Measurements from ENCODE around the gene RNASE4. TPM values are rescaled to one million over a fixed set of nuclear protein-coding genes. Genes with fewer than 3 reads are reported as not detected.

Gene RNASE4
- total RNA-seq, 1 experiment from 2014 or later, result not detected

DNA sequence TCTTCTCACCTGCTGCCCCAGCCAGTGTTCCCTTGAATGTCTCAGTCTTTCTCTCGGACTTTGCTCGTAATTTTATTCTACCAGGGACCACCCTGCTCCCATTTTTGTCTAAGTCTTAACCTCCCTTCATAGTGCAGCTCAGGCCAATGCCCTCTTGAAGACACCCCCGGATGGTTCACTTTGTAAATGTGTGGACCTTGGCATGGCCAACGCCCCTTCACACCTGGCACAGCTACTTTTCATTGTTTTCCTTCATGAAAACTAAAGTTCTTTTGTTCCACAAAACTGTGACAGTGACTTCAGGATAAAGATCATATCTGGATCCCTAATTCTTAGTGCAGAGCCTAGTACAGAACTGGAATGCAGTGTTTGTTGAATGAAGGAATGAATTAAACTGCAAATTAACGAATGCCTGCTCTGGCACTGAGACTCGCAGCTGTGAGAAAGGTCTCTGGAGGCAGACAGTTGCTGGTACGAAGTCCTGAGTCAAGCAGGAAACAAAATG, 3.5 kb upstream of the RNASE4 start:
- Mint-ChIP-seq H3K4me3 (no peak overlapping the region), H3K27me3 (ENCODE audit: low read depth) (peaks cover 3% of the 10 kb centered on the region)
- whole genome bisulfite sequencing (ENCODE audit: extremely low coverage, insufficient read length, low lambda C conversion rate), result no CpG with 5 or more reads among the region's 7 CpGs

More for the DNA sequence above, 3.5 kb upstream of the RNASE4 start:
- H3K9me3 ChIP-seq (ENCODE audit: control insufficient read depth, low read depth, low read length), result no peaks in the 10 kb centered on the region
- no peaks in the 10 kb centered on the region for H3K79me2 ChIP-seq (ENCODE audit: insufficient read depth, low read length)
- H3K14ac ChIP-seq (ENCODE audit: insufficient read depth, low read length), result no peak overlapping the region
- H3K27ac Mint-ChIP-seq, result no peak overlapping the region; a peak in 1 of 7 replicates
- H3K4me2 ChIP-seq (ENCODE audit: insufficient read depth, insufficient read length, low read length), result peak overlapping the region; percentile 97
- DNase-seq, result no peak
- no peak overlapping the region for H4K8ac ChIP-seq (replicated peaks; ENCODE audit: insufficient read length, low read depth, low read length)
- H3K18ac ChIP-seq (ENCODE audit: insufficient read length, low read depth, low read length), result no peak overlapping the region
- H2AFZ ChIP-seq (ENCODE audit: low read length), result no peak overlapping the region
- no peak overlapping the region for H3T11ph ChIP-seq (ENCODE audit: low read length)
- no peak overlapping the region for H2BK5ac ChIP-seq (ENCODE audit: insufficient read length, low read length)
- H4K20me1 ChIP-seq (ENCODE audit: control insufficient read depth, insufficient read depth, insufficient read length), result no peaks in the 10 kb centered on the region
- no peak overlapping the region for H3K4ac ChIP-seq (ENCODE audit: low read depth, low read length)
- H3K4me1 Mint-ChIP-seq, result peaks cover 21 to 24% of the 10 kb centered on the region in 2 experiments
- no peak for TF ChIP-seq CTCF (conservative IDR thresholded peaks at IDR 0.05)
- no peak overlapping the region for H2BK15ac ChIP-seq (ENCODE audit: low read depth, low read length)
- H3K4me1 ChIP-seq (ENCODE audit: insufficient read depth, low read length), result no peaks in the 10 kb centered on the region; the same call in 1 of the 2 replicates
- H4K5ac ChIP-seq (ENCODE audit: insufficient read length, low read depth, low read length), result no peak overlapping the region
- no peak overlapping the region for H2BK12ac ChIP-seq (ENCODE audit: insufficient read length, low read depth, low read length)
- H2AK5ac ChIP-seq (ENCODE audit: insufficient read length, low read length), result no peak overlapping the region
- no peak overlapping the region for H2BK120ac ChIP-seq (ENCODE audit: low read depth, low read length, poor library complexity, severe bottlenecking)
- H3K27me3 ChIP-seq (ENCODE audit: insufficient read depth, low read length), result no peaks in the 10 kb centered on the region
- peaks cover 23% of the 10 kb centered on the region for H3K23me2 ChIP-seq (ENCODE audit: insufficient read length, low read depth, low read length, poor library complexity, severe bottlenecking)
- H3K56ac ChIP-seq (ENCODE audit: insufficient read length, low read depth, low read length), result no peak overlapping the region
- no peak overlapping the region for H3K27ac ChIP-seq (ENCODE audit: insufficient read length, low read depth, low read length)
- H3K79me1 ChIP-seq (ENCODE audit: insufficient read depth, low read depth, low read length, poor library complexity, severe bottlenecking), result no peaks in the 10 kb centered on the region
- H2BK20ac ChIP-seq (ENCODE audit: low read depth, low read length, poor library complexity, severe bottlenecking), result no peak overlapping the region
- no peaks in the 10 kb centered on the region for H3K36me3 Mint-ChIP-seq (ENCODE audit: insufficient read depth in 1 of 3, low read depth in 3 of 3)
- no peaks in the 10 kb centered on the region for H3K9me3 Mint-ChIP-seq
- peak overlapping the region; percentile 75 for H3K9ac ChIP-seq (ENCODE audit: extremely low read depth, insufficient read length, low read length)
- H3K23ac ChIP-seq (ENCODE audit: insufficient read length, low read depth, low read length), result no peak overlapping the region
- H4K91ac ChIP-seq (ENCODE audit: insufficient read length, low read depth, low read length), result no peak overlapping the region
